Upper lobe of left lung (tissue), 4 donors: ENCODE data around the gene KLC1.

Source experiments
- EP300 ChIP-seq, 4 donors: sonication (generic); formaldehyde crosslinking; IDR thresholded peaks; one replicate each; pipeline ENCODE4 v1.5.1; 2017; ENCODE audit warnings: antibody characterized with exemption in 4 of 4, control low read depth in 2 of 4
- POLR2A ChIP-seq, 4 donors: fragments of 450-650 bp; IDR thresholded peaks; one replicate each; pipeline ENCODE4 v1.5.1; 2016 to 2017; ENCODE audit warnings: antibody characterized with exemption in 4 of 4, mild to moderate bottlenecking in 2 of 4
- POLR2AphosphoS5 ChIP-seq, 2 donors: sonication (generic); formaldehyde crosslinking; IDR thresholded peaks; one replicate each; pipeline ENCODE4 v1.5.1; 2017; ENCODE audit warnings: antibody characterized with exemption in 2 of 2
- TF ChIP-seq, protein P1 (sequence below), 6 experiments: fragments of 450-650 bp in 4 of 6; fragments of 200-600 bp in 2 of 6; sonication (generic) in 2 of 6; IDR thresholded peaks; one replicate each; pipeline ENCODE4 v1.5.1; 2016 to 2019; ENCODE audit warnings: antibody characterized with exemption in 6 of 6

DNA sequence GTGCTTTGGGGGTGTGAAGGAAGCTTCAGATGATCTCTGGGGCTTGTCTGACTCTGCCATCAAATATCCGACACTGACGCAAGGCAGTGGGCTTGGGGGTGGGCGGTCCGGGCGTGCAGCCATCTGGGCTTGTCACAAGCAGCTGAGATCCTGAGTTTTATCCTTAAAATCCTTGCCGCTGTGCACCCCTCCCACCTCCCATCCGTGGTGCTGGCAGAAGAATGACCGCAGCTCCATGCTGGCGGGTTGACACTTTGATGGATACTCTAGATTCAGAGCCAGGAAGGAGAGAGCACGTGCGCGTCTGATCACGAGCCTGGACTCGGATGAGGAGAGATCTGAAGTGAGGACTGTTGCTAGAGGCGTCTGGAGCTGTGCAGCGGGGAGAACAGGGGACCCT, 89.6 kb downstream of the KLC1 start:
- TF ChIP-seq, protein P1, sequence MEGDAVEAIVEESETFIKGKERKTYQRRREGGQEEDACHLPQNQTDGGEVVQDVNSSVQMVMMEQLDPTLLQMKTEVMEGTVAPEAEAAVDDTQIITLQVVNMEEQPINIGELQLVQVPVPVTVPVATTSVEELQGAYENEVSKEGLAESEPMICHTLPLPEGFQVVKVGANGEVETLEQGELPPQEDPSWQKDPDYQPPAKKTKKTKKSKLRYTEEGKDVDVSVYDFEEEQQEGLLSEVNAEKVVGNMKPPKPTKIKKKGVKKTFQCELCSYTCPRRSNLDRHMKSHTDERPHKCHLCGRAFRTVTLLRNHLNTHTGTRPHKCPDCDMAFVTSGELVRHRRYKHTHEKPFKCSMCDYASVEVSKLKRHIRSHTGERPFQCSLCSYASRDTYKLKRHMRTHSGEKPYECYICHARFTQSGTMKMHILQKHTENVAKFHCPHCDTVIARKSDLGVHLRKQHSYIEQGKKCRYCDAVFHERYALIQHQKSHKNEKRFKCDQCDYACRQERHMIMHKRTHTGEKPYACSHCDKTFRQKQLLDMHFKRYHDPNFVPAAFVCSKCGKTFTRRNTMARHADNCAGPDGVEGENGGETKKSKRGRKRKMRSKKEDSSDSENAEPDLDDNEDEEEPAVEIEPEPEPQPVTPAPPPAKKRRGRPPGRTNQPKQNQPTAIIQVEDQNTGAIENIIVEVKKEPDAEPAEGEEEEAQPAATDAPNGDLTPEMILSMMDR (IDR thresholded peaks at IDR 0.05): no peak
- TF ChIP-seq POLR2A (IDR thresholded peaks at IDR 0.05) (no peak), EP300 (IDR thresholded peaks at IDR 0.05) (no peak), POLR2AphosphoS5 (IDR thresholded peaks at IDR 0.05) (no peak)
